HG03354 (cell line): ENCODE measurements around the gene TNIP2.
"Not testable (repeated sequence)": the region's sequence is repeated elsewhere in the genome, so short reads cannot be mapped to it uniquely, and the experiment has no call there.

Experiments used
- ATAC-seq: cut with Tn5 transposase; IDR thresholded peaks from one replicate; pipeline ENCODE4 v1.9.1; 2021; ENCODE audit warnings: mild to moderate bottlenecking; ENCODE audit not compliant: unreplicated experiment, poor library complexity, severe bottlenecking

Gene TNIP2

DNA sequence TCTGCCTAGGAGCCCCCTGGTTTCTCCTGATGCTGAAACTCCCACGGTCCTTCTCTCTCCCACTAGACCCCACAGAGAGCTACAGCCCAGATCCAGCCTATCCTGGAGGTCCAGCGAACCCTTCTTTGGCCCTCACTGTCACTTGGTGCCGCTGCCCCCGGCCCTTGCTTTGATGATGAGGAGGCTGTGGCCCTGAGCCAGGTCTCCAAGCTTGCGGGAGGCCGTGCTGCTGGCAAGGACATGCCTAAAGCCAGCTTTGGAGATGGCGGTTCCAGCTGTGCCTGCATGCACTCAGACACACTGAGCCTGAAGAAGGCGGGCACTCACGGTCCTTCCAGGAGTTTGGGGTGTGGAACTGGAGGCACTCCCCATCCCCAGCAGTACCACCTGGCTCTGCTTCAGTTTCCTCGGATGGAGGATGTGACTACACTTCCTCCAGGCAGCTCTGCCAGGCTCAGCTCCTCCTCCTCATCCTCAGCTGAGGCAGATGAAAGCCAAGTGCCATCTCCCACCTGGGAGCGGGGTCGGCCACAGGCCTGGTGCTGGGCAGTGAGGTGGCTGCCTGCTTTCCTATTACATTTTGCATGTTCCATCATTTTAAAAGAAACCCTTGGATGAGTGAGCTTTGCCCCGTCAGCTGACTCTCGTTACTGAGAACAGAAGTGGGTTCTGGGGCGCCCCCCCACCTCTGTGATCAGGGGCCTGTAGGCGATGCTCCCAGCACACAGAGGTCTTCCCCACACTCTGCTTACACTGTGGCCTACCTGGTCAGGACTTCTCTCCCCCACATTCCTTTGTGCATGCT, 9.0 kb downstream of the TNIP2 start:
- ATAC-seq, result no peak

DNA sequence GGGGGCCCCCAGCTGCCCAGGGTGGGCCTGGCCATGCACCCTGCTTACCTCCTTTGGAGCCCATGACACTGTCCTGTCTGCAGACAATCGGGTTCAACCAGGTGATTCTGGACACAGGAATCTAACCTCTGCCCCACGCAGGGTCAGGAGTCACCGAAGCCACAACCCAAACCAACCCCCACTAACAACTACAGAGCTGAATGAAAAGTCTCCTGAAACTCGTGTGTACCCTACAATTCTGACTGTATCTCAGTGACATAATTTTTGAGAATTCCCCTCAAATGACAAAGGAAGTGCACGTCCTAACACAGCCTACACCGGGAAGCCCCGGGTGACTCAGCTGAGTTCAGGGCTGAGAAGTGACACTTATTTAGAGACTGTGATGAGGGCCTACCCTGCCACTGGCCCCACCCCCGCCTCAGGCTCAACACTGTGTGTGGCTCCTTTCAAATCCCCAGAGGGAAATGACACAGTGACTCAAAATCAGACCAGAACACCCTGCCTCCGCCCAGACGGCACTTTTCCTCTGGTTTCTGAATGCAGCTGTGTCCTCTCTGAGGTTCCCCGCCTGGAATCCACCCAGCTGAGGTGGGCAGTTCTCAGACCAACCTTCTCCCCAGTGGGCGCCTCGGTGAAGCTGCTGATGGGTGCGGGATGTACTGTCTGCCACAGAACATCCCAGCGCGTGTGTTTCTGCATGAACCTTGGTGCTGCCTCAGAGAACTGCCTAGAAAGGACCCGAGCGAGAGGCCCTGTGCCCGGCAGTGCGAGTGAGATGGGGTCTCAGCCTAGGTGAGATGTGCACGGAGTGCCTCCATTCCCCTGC, 9.9 kb downstream of the TNIP2 start:
- peak; percentile 91 for ATAC-seq

GRCh38 chr4:2745516-2745915, 10.6 kb downstream of the TNIP2 start:
- ATAC-seq, result no peak

DNA sequence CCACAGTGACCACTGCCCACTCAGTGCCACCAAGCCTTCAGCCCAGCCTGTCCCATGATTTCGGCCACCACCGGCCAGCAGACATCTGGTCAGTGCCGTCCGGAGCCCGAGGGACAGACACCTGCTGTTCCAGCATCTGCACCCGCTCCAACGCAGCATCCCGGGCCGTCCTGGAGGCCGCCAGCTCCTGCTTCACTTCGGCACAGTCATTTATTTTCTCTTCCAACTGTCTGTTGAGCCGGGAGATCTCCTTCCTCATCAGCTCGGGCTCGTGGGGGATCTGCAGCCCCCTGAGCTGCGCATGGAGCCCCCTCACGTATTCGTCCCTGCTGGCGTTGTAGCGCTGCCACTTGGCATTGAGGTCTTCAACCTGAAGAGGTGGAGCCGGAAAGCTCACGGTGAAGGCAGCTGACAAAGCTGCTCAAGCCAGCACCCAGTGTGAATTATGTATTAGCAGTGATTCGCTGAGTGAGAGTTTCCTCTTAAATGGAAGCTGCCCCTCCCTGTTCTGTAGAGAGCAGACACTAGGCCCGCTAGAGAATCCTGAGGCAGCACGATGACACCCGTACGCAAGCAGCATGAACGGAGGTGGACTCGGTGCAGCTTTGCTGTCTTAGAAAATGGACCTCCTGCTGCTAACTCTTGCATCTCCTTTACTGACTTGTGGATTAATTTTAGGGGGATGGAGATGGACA, 11.4 kb downstream of the TNIP2 start:
- no peak for ATAC-seq

GRCh38 chr4:2743518-2744445, 12.4 kb downstream of the TNIP2 start:
- ATAC-seq, result no peak

DNA sequence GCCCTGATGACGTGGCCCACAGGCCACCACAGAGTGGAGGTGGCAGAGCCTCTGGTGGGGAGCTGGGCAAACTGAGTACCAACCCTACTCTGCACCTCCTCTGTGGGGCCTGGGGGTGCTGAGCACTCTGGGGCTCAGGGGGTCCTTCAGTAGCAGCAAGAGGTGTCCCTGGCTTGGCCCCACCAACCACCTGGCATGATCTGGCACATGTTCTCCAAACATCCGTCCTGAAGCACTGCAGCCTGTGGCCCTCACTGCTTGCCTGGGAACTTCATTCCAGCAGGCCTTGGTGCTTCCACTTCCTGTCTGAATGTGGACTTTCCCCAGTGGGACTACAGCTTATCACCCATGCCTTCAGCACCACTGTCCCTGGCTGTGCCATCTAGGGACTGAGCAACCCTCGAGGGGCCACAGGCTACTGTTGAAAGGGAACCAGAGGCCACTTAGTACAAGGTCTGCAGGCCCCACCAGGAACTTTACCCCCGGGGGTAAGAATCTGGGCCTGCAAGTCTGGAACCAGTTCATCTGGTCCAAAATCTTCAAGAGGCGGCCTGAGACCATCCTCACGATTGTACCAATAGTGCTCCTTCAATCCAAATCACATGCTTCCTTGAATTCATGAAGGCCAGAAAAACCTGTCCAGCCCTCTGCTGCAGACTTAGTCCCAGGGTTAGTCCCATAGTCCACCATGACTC, 13.2 kb downstream of the TNIP2 start:
- ATAC-seq, result no peak

DNA sequence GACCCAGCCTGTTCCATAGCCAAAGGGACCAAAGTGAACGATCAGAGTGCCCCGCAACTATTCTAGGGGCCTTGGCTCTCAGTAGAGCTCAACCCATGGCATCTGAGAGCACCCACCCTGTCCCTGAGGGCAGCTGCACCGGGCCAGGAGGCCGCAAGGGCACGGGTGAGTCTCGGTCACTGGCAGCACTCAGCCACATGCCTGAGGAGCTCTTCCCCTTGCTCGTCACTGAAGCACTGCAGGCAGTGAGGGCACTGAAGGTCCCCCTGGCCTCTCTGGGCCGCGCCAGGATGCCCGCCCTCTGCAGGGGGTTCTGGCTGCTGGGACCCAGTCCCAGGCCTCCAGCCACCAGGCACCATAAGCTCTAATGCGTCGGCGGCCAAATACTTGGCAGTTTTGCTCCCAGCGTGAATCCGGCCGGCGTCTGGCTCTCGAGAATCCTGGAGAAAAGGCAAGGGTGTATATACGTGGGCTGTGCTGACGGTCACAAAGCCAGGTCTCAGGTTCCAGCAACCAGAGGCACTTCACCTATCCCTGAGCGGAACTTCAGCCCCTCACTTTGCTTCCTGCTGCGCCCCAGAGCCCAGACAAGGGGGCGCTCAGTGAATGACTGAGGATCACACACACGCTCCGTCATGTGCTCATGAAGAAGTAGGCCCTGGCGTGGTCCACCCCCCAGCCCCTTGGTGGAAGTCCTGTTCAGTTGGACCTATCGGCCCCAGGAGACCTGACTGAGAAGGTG, 13.9 kb downstream of the TNIP2 start:
- no peak for ATAC-seq

- no peak for ATAC-seq
Observed at GRCh38 chr4:2741626-2742025, 14.5 kb downstream of the TNIP2 start.

DNA sequence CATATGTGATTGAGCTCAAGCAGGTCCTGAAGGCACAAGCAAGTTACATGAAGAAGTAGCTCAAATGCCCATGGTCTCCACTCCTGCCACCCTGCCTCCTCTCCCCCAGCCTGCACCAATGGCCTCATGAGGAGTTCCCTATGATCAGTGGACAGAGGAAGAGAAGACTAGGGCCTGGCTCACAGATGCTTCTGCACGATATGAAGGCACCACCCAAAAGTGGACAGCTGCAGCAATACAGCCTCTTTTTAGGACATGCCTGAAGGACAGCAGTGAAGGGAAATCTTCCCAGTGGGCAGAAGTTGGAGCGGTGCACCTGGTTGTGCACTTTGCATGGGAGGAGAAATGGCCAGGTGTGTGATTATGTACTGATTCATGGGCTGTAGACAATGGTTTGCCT, 17.8 kb downstream of the TNIP2 start:
- ATAC-seq, result not testable (repeated sequence)

DNA sequence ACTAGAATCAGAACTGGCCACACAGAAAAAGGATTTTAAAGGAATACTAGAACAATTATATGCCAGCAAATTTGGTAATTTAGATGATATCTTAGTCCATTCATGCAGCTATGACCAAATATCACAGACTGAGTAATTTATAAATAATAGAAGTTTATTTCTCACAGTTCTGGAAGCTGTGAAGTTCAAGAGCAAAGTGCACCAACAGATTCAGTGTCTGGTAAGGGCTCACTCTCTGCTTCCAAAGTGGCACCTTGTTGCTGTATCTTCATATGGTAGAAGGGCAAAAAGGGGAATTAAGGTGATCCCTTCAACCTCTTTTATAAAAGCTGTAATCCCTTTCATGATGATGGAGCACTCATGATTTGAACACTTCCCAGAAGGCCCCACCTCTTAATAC, 20.3 kb downstream of the TNIP2 start:
- no peak for ATAC-seq

- no peak for ATAC-seq
Observed at GRCh38 chr4:2734612-2735011, 21.5 kb downstream of the TNIP2 start.

GRCh38 chr4:2733844-2734574, 22.1 kb downstream of the TNIP2 start:
- ATAC-seq, result no peak

- ATAC-seq, result no peak
Observed at GRCh38 chr4:2733001-2733843, 22.9 kb downstream of the TNIP2 start.

GRCh38 chr4:2732526-2732925, 23.6 kb downstream of the TNIP2 start:
- ATAC-seq, result no peak

- ATAC-seq, result no peak
Observed at GRCh38 chr4:2731907-2732317, 24.2 kb downstream of the TNIP2 start.

DNA sequence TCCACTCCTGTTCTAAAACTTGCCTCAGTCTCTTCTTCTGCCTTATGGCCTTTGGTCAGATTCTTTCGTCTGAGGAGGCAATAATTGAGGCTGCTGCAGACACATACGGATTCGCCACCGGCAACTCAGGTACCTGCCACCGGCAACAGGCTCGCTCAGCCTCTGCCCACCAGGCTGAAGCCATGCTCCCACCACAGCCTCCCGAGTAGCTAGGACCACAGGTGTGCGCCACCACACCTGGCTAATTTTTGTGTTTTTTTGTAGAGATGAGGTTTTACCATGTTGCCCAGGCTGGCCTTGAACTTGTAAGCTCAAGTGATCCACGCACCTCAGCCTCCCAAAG, 26.6 kb downstream of the TNIP2 start:
- no peak for ATAC-seq
